Activated naive CD8-positive, alpha-beta T cell treated with anti-CD3 and anti-CD28 coated beads, Interleukin-2, amount 50 U/mL, for 24 hours (primary cell): ENCODE results near the gene CACNB2.

Source experiments
- ATAC-seq: fragments of 150-1000 bp; cut with Tn5 transposase; one replicate; pipeline ENCODE4 v1.10.0; 2021
- DNase-seq: peaks from one replicate; pipeline ENCODE4 v3.0.0; 2021
- H3K27ac Mint-ChIP-seq: one replicate; pipeline ENCODE4 v1.8.0; 2021; ENCODE audit warnings: mild to moderate bottlenecking, mixed read lengths
- H3K27me3 Mint-ChIP-seq: one replicate; pipeline ENCODE4 v1.8.0; 2021; ENCODE audit warnings: mixed read lengths
- H3K36me3 Mint-ChIP-seq: one replicate; pipeline ENCODE4 v1.8.0; 2021; ENCODE audit warnings: low read depth, mixed read lengths
- H3K4me1 Mint-ChIP-seq: one replicate; pipeline ENCODE4 v1.8.0; 2021; ENCODE audit warnings: mixed read lengths
- H3K4me3 Mint-ChIP-seq: one replicate; pipeline ENCODE4 v1.8.0; 2021; ENCODE audit warnings: mild to moderate bottlenecking, moderate library complexity, mixed read lengths
- H3K9me3 Mint-ChIP-seq: one replicate; pipeline ENCODE4 v1.8.0; 2021; ENCODE audit warnings: mixed read lengths

CACNB2 gene

GRCh38 chr10:18516851-18517250 lies 376.6 kb downstream of the CACNB2 start:
- ATAC-seq, result no peak
- H3K27me3 Mint-ChIP-seq, result no peaks in the 10 kb centered on the region
- no peak for DNase-seq

GRCh38 chr10:18523025-18523424 lies 382.8 kb downstream of the CACNB2 start:
- Mint-ChIP-seq H3K4me3 (no peak overlapping the region), H3K36me3 (peaks cover 6% of the 10 kb centered on the region), H3K9me3 (peaks cover 14% of the 10 kb centered on the region), H3K4me1 (no peaks in the 10 kb centered on the region), H3K27me3 (no peaks in the 10 kb centered on the region), H3K27ac (no peak overlapping the region)
- DNase-seq (no peak), ATAC-seq (no peak)

More at GRCh38 chr10:18516851-18517250, 376.6 kb downstream of the CACNB2 start:
- Mint-ChIP-seq H3K27ac (no peak overlapping the region), H3K9me3 (peaks cover 26% of the 10 kb centered on the region), H3K4me1 (no peaks in the 10 kb centered on the region), H3K4me3 (no peak overlapping the region), H3K36me3 (peaks cover 13% of the 10 kb centered on the region)

DNA sequence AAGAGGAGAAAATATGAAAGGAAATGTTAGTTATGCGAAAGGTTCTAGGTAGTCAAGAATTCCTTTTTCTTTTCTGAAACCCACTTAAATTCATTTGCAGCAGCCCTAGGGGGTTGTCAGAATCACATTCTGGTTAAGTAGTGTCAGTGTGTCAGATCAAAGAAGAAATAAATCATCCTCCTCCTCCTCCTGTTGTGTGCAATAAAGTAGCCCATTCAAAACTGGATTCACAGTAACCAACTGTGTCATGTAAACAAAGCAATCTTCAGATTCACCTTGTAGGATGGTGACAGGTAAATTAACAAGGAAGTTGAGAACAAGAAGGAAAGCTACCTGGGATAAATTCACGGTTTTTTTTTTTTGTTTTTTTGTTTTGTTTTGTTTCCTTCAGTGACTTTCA lies 383.6 kb downstream of the CACNB2 start:
- no peak overlapping the region for H3K4me3 Mint-ChIP-seq
- peaks cover 14% of the 10 kb centered on the region for H3K9me3 Mint-ChIP-seq
- no peak for DNase-seq
- H3K27ac Mint-ChIP-seq, result no peak overlapping the region
- no peaks in the 10 kb centered on the region for H3K27me3 Mint-ChIP-seq
- peaks cover 6% of the 10 kb centered on the region for H3K36me3 Mint-ChIP-seq
- no peak for ATAC-seq
- H3K4me1 Mint-ChIP-seq, result no peaks in the 10 kb centered on the region

- no peak overlapping the region for H3K27ac Mint-ChIP-seq
- DNase-seq (no peak), ATAC-seq (no peak)
- no peak overlapping the region for H3K4me3 Mint-ChIP-seq
- no peaks in the 10 kb centered on the region for H3K27me3 Mint-ChIP-seq
- H3K9me3 Mint-ChIP-seq, result peaks cover 9% of the 10 kb centered on the region
- peaks cover 25% of the 10 kb centered on the region for H3K36me3 Mint-ChIP-seq
- no peaks in the 10 kb centered on the region for H3K4me1 Mint-ChIP-seq
Measured at GRCh38 chr10:18527687-18528086, 387.5 kb downstream of the CACNB2 start.

- DNase-seq (no peak), ATAC-seq (no peak)
- H3K4me3 Mint-ChIP-seq, result no peak overlapping the region
- no peak overlapping the region for H3K27ac Mint-ChIP-seq
- H3K9me3 Mint-ChIP-seq, result peaks cover 9% of the 10 kb centered on the region
- H3K4me1 Mint-ChIP-seq, result no peaks in the 10 kb centered on the region
- H3K36me3 Mint-ChIP-seq, result peaks cover 25% of the 10 kb centered on the region
- no peaks in the 10 kb centered on the region for H3K27me3 Mint-ChIP-seq
Measured at GRCh38 chr10:18528292-18528691, 388.1 kb downstream of the CACNB2 start.

DNA sequence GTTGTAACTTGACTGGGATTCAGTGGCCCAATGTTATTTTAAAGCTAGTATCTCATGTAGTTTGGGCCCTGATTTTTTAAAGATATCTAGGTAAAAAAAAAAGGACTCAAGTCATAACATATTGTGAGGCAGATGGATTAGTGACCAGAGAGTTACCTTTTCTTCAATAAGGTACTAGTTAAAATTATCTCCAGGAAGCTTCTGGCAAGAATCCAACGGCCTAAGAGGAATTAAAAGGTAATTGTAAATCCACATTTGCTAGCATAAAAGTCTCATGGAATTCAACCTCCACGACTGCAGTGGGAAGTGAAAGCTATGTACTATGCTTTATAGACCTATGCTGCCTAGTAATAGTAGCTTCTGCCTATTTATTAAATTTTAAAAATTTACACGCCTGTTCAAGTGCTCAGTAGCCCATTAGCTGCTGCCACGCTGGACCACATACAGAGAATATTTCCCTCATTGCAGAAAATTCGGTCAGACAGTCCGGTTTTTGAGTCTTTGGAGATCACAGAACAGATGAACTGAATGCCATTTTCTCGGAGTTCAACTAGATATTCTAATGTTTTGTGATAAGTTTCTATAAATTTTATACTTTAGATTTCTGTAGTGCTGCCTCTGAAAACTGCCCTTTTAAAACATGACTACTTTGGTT lies 392.8 kb downstream of the CACNB2 start:
- H3K36me3 Mint-ChIP-seq, result peaks cover 31% of the 10 kb centered on the region
- H3K4me1 Mint-ChIP-seq, result no peaks in the 10 kb centered on the region
- ATAC-seq (no peak), DNase-seq (no peak)
- H3K9me3 Mint-ChIP-seq, result peaks cover 9% of the 10 kb centered on the region
- no peak overlapping the region for H3K4me3 Mint-ChIP-seq
- no peak overlapping the region for H3K27ac Mint-ChIP-seq
- no peaks in the 10 kb centered on the region for H3K27me3 Mint-ChIP-seq

DNA sequence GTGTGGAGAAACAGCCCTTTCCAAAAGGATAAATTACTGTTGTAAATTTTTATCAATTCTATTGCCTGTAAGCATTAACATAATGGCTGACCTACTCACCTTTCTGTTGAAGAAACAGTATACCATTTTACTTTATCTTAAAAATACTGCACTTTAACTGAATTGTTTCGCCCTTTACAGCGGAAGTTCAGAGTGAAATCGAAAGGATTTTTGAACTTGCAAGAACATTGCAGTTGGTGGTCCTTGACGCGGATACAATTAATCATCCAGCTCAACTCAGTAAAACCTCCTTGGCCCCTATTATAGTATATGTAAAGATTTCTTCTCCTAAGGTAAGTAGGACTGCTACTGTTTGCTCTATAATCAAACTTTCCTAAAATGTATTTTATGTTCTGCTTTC lies 393.7 kb downstream of the CACNB2 start:
- Mint-ChIP-seq H3K9me3 (peaks cover 9% of the 10 kb centered on the region), H3K4me1 (no peaks in the 10 kb centered on the region), H3K4me3 (no peak overlapping the region), H3K27me3 (no peaks in the 10 kb centered on the region), H3K36me3 (peaks cover 31% of the 10 kb centered on the region), H3K27ac (no peak overlapping the region)
- no peak for ATAC-seq
- DNase-seq, result no peak

- Mint-ChIP-seq H3K9me3 (no peaks in the 10 kb centered on the region), H3K27ac (no peak overlapping the region), H3K27me3 (no peaks in the 10 kb centered on the region), H3K4me1 (no peaks in the 10 kb centered on the region), H3K4me3 (no peak overlapping the region), H3K36me3 (peaks cover 44% of the 10 kb centered on the region)
- no peak for ATAC-seq
- no peak for DNase-seq
Measured at GRCh38 chr10:18539335-18539734, 399.1 kb downstream of the CACNB2 start.

DNA sequence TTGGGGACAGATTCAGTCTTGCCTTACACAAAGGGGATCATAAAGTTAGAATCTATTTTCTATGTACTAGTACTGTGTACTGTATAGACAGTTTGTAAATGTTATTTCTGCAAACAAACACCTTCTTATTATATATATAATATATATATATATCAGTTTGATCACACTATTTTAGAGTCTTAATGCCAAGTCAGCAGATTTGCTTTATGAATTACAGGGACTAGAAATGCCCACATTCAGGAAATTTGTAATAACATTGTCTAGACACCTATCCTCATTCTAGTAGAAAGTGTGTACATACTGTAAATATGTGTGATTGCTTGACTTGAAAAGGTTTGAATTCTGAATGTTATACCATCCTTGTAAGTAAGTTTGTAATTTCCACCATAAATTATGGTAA lies 400.0 kb downstream of the CACNB2 start:
- Mint-ChIP-seq H3K27me3 (no peaks in the 10 kb centered on the region), H3K4me3 (no peak overlapping the region), H3K4me1 (no peaks in the 10 kb centered on the region), H3K36me3 (peaks cover 45% of the 10 kb centered on the region), H3K27ac (no peak overlapping the region), H3K9me3 (no peaks in the 10 kb centered on the region)
- DNase-seq (no peak), ATAC-seq (no peak)

DNA sequence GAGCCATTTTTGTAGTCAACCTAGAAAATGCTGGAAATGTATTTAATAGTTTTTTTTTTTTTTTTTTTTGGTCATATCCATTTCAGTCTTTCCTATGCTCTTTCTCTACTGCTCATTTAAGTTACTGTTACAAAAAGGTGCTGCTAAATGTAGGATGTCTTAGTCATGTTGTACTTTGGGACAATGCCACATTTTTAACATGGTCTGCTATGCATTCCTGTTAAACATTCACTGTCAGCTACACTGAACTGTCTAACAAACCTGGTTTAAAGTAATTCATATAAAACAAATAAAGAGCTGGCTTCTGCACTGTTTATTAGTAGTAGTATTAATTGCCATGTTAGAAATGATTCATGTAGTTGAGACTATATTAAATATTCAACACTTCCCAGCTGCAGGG lies 402.6 kb downstream of the CACNB2 start:
- Mint-ChIP-seq H3K9me3 (no peaks in the 10 kb centered on the region), H3K27me3 (no peaks in the 10 kb centered on the region), H3K27ac (no peak overlapping the region), H3K36me3 (peaks cover 43% of the 10 kb centered on the region), H3K4me1 (no peaks in the 10 kb centered on the region), H3K4me3 (no peak overlapping the region)
- no peak for ATAC-seq
- no peak for DNase-seq

DNA sequence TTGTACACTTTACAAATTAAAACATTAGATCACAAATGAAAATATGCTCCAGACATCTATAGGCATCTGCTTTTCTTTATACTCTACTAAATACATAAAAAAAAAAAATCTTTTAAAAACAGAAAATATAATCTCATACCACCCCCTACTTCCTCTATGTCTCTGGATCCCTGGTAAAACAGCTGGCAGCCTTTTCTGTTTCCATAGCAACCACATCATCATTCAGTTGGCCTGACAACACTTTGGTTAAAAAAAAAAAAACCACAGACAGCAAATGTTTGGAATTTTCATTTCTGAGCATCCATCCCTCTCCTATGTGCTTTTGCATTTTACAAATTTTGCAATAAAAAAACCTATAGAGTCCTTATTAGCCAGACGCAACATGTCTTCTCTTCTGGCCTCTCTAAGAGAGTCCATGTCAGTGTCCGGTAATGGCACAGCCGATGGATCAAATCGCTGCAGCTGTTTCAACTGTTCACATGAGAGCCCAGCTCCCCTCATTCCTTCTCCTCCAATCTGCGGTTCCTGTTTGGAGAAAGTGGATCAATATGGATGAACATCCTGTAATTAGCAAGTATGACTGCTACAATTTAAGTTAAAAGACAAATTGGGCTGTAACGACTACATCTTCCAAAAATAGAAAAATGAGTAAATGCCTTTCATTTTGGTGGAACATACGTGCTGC lies 405.5 kb downstream of the CACNB2 start:
- no peak overlapping the region for H3K27ac Mint-ChIP-seq
- DNase-seq, result no peak
- H3K36me3 Mint-ChIP-seq, result peaks cover 48% of the 10 kb centered on the region
- no peaks in the 10 kb centered on the region for H3K4me1 Mint-ChIP-seq
- no peaks in the 10 kb centered on the region for H3K27me3 Mint-ChIP-seq
- H3K9me3 Mint-ChIP-seq, result no peaks in the 10 kb centered on the region
- no peak overlapping the region for H3K4me3 Mint-ChIP-seq
- no peak for ATAC-seq

GRCh38 chr10:18549105-18549504 lies 408.9 kb downstream of the CACNB2 start:
- Mint-ChIP-seq H3K36me3 (peaks cover 38% of the 10 kb centered on the region), H3K4me3 (no peak overlapping the region)

DNA sequence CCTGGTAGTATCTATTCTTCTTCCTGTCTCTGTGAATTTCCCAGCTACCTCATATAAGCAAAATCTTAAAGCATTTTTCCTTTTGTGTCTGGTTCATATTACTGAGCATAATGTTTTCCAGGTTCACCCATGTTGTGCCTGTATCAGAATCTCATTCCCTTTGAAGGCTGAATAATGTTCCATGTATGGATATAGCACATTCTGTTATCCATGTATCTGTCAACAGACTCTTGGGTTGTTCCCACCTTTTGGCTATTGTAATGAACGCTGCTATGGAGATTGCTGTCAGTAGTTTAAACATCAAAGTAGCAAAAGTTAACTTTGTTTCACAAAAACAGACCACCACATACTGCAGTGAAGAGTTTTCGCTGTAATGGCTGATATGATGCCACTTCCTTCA lies 411.2 kb downstream of the CACNB2 start:
- H3K36me3 Mint-ChIP-seq, result peaks cover 26% of the 10 kb centered on the region
- no peak overlapping the region for H3K4me3 Mint-ChIP-seq
- ATAC-seq (no peak), DNase-seq (no peak)
- no peaks in the 10 kb centered on the region for H3K4me1 Mint-ChIP-seq
- no peak overlapping the region for H3K27ac Mint-ChIP-seq
- no peaks in the 10 kb centered on the region for H3K9me3 Mint-ChIP-seq
- H3K27me3 Mint-ChIP-seq, result no peaks in the 10 kb centered on the region

More at GRCh38 chr10:18549105-18549504, 408.9 kb downstream of the CACNB2 start:
- H3K27ac Mint-ChIP-seq, result no peak overlapping the region
- ATAC-seq (no peak), DNase-seq (no peak)
- H3K9me3 Mint-ChIP-seq, result no peaks in the 10 kb centered on the region
- H3K4me1 Mint-ChIP-seq, result no peaks in the 10 kb centered on the region
- no peaks in the 10 kb centered on the region for H3K27me3 Mint-ChIP-seq

DNA sequence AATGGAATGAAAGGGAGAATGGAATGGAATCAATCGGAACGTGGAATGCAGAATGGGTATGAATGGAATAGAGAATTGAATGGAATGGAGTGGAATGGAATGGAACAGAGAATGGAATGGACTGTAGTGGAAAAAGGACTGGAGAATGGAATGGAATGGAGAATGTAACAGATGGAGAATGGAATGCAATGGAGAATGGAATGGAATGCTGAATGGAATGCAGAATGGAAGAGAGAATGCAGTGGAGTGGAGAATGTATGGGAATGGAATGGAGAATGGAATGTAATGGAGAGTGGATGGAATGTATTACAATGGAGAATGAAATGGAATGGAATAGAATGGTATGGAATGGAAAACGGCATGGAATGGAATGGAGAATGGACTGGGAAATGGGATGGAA lies 414.3 kb downstream of the CACNB2 start:
- Mint-ChIP-seq H3K9me3 (no peaks in the 10 kb centered on the region), H3K36me3 (peaks cover 15% of the 10 kb centered on the region), H3K27ac (no peak overlapping the region), H3K4me3 (no peak overlapping the region), H3K27me3 (no peaks in the 10 kb centered on the region), H3K4me1 (no peaks in the 10 kb centered on the region)
- no peak for ATAC-seq
- no peak for DNase-seq

GRCh38 chr10:18556522-18557147 lies 416.4 kb downstream of the CACNB2 start:
- no peak overlapping the region for H3K4me3 Mint-ChIP-seq

More at GRCh38 chr10:18556522-18557147, 416.4 kb downstream of the CACNB2 start:
- DNase-seq (no peak), ATAC-seq (no peak)
- H3K36me3 Mint-ChIP-seq, result peaks cover 3% of the 10 kb centered on the region
- no peak overlapping the region for H3K27ac Mint-ChIP-seq
- H3K27me3 Mint-ChIP-seq, result no peaks in the 10 kb centered on the region
- no peaks in the 10 kb centered on the region for H3K4me1 Mint-ChIP-seq
- H3K9me3 Mint-ChIP-seq, result no peaks in the 10 kb centered on the region
